ENCODE data around the gene PRKG1. TPM values are rescaled to one million over a fixed set of nuclear protein-coding genes. Genes with fewer than 3 reads are reported as not detected.
"Not testable (repeated sequence)": the region's sequence is repeated elsewhere in the genome, so short reads cannot be mapped to it uniquely, and the experiment has no call there.

PRKG1 gene
- total RNA-seq, 2 donors from 2014 or later, result 17.8 to 31.1 TPM

GRCh38 chr10:51382181-51382580, 307.9 kb downstream of the PRKG1 start:
- Histone ChIP-seq H3K9me3 (no peaks in the 10 kb centered on the region), H3K27ac (no peak overlapping the region)

GRCh38 chr10:51384971-51385370, 310.7 kb downstream of the PRKG1 start:
- no peak for TF ChIP-seq CTCF (IDR thresholded peaks at IDR 0.05)
- H3K9me3 ChIP-seq, result no peaks in the 10 kb centered on the region
- peaks cover 0 to 7% of the 10 kb centered on the region in 2 donors for H3K4me1 ChIP-seq
- H3K27me3 ChIP-seq, result no peaks in the 10 kb centered on the region
- H3K36me3 ChIP-seq, result no peaks in the 10 kb centered on the region
- DNase-seq (ENCODE audit: low spot score), result no peak
- H3K4me3 ChIP-seq, result no peak overlapping the region
- H3K27ac ChIP-seq, result peak overlapping the region in 1 of 2 donors; percentile 21

More at GRCh38 chr10:51382181-51382580, 307.9 kb downstream of the PRKG1 start:
- no peaks in the 10 kb centered on the region for H3K4me1 ChIP-seq
- no peaks in the 10 kb centered on the region for H3K36me3 ChIP-seq
- TF ChIP-seq CTCF (IDR thresholded peaks at IDR 0.05), result no peak
- H3K4me3 ChIP-seq, result no peak overlapping the region
- no peaks in the 10 kb centered on the region for H3K27me3 ChIP-seq
- DNase-seq (ENCODE audit: low spot score), result no peak

GRCh38 chr10:51386248-51386885, 312.1 kb downstream of the PRKG1 start:
- TF ChIP-seq CTCF (IDR thresholded peaks at IDR 0.05), result no peak
- H3K4me3 ChIP-seq, result no peak overlapping the region
- peaks cover 0 to 16% of the 10 kb centered on the region in 2 donors for H3K4me1 ChIP-seq
- DNase-seq (ENCODE audit: low spot score), result no peak
- H3K9me3 ChIP-seq, result no peaks in the 10 kb centered on the region
- H3K36me3 ChIP-seq, result no peaks in the 10 kb centered on the region
- no peaks in the 10 kb centered on the region for H3K27me3 ChIP-seq
- no peak overlapping the region for H3K27ac ChIP-seq

- H3K27ac ChIP-seq, result no peak overlapping the region
- H3K4me3 ChIP-seq, result no peak overlapping the region
- H3K4me1 ChIP-seq, result peaks cover 0 to 16% of the 10 kb centered on the region in 2 donors
- peak; percentile 54 to 74 for TF ChIP-seq CTCF (IDR thresholded peaks at IDR 0.05)
- H3K9me3 ChIP-seq, result no peaks in the 10 kb centered on the region
- H3K27me3 ChIP-seq, result no peaks in the 10 kb centered on the region
- no peak for DNase-seq (ENCODE audit: low spot score)
- H3K36me3 ChIP-seq, result no peaks in the 10 kb centered on the region
Observed at GRCh38 chr10:51389415-51390321, 315.4 kb downstream of the PRKG1 start.

- not testable (repeated sequence) for DNase-seq (ENCODE audit: low spot score); H3K9me3 ChIP-seq
- H3K4me1 ChIP-seq, result peaks cover 0 to 27% of the 10 kb centered on the region in 2 donors
Observed at GRCh38 chr10:51393006-51393405, 318.7 kb downstream of the PRKG1 start.

GRCh38 chr10:51394039-51394438, 319.8 kb downstream of the PRKG1 start:
- Histone ChIP-seq H3K9me3 (no peaks in the 10 kb centered on the region), H3K36me3 (no peaks in the 10 kb centered on the region), H3K4me3 (no peak overlapping the region), H3K27me3 (no peaks in the 10 kb centered on the region), H3K27ac (no peak overlapping the region), H3K4me1 (peaks cover 0 to 34% of the 10 kb centered on the region in 2 donors)
- DNase-seq (ENCODE audit: low spot score), result no peak
- no peak for TF ChIP-seq CTCF (IDR thresholded peaks at IDR 0.05)

More at GRCh38 chr10:51393006-51393405, 318.7 kb downstream of the PRKG1 start:
- H3K36me3 ChIP-seq, H3K27me3 ChIP-seq, H3K27ac ChIP-seq, H3K4me3 ChIP-seq: not testable (repeated sequence)

Data from right atrium auricular region (tissue), 2 donors.